Measurements from ENCODE around the gene SDK2. TPM values are rescaled to one million over a fixed set of nuclear protein-coding genes. Genes with fewer than 3 reads are reported as not detected.
A peak's percentile ranks its signal among the peaks of the same experiment; 100 is the strongest.

SDK2 gene
- total and polyA plus RNA-seq, 8 donors, result 0.04 to 0.31 (median 0.17) TPM

GRCh38 chr17:73285916-73286862 is 358.1 kb downstream of the SDK2 start:
- DNase-seq (peak in 3 of 6 donors; percentile 17 to 79 (median 47)), FAIRE-seq (no peak), ATAC-seq (no peak)
- no peaks in the 10 kb centered on the region for H3K9me3 ChIP-seq
- intact Hi-C loops (cut with DNase I), result no loop called here
- peaks cover 34 to 54% (median 50%) of the 10 kb centered on the region in 3 donors for H3K4me1 ChIP-seq
- H3K27ac ChIP-seq, result peak overlapping the region in 2 of 4 donors; percentile 23 to 25
- H3K36me3 ChIP-seq, result peaks cover 3 to 29% (median 22%) of the 10 kb centered on the region in 3 donors
- TF ChIP-seq CTCF (IDR thresholded peaks at IDR 0.05), result no peak
- H3K4me3 ChIP-seq, result no peak overlapping the region
- 71 to 72% methylated on average over 52 of the region's 52 CpGs for WGBS, 2 donors
- no peaks in the 10 kb centered on the region for H3K27me3 ChIP-seq

- H3K4me3 ChIP-seq, result no peak overlapping the region
- peak in 1 of 6 donors; percentile 77 for DNase-seq
- H3K36me3 ChIP-seq, result peaks cover 3 to 29% (median 22%) of the 10 kb centered on the region in 3 donors
- no peak for FAIRE-seq
- no peaks in the 10 kb centered on the region for H3K27me3 ChIP-seq
- peak overlapping the region in 1 of 4 donors; percentile 4 for H3K27ac ChIP-seq
- TF ChIP-seq CTCF (IDR thresholded peaks at IDR 0.05), result no peak
- ATAC-seq, result no peak
- 61 to 83% methylated on average over 8 to 15 of the region's 15 CpGs for WGBS, 2 donors
- H3K4me1 ChIP-seq, result peaks cover 28 to 48% (median 44%) of the 10 kb centered on the region in 3 donors
- no peaks in the 10 kb centered on the region for H3K9me3 ChIP-seq
- intact Hi-C loops (cut with DNase I), result no loop called here
Observed at GRCh38 chr17:73285603-73285908, 358.7 kb downstream of the SDK2 start.

- no peak for TF ChIP-seq CTCF (IDR thresholded peaks at IDR 0.05)
- FAIRE-seq (no peak), DNase-seq (peak in 1 of 6 donors; percentile 72), ATAC-seq (no peak)
- Histone ChIP-seq H3K4me3 (no peak overlapping the region), H3K27ac (peak overlapping the region in 1 of 4 donors; percentile 4), H3K9me3 (no peaks in the 10 kb centered on the region), H3K36me3 (peaks cover 3 to 29% (median 22%) of the 10 kb centered on the region in 3 donors), H3K4me1 (peaks cover 22 to 45% (median 39%) of the 10 kb centered on the region in 3 donors), H3K27me3 (no peaks in the 10 kb centered on the region)
- intact Hi-C loops (cut with DNase I), result no loop called here
- WGBS, 2 donors, result 67 to 76% methylated on average over 17 to 20 of the region's 20 CpGs
Observed at GRCh38 chr17:73284906-73285602, 359.2 kb downstream of the SDK2 start.
